Endothelial cell of umbilical vein (primary cell): ENCODE results near the gene CPNE9.

Source experiments
- CTCF ChIP-seq, 2 donors: IDR thresholded peaks; 1 replicate in 1 of 2; 2 replicates in 1 of 2; pipeline ENCODE4 v1.5.1; 2011; ENCODE audit warnings: low read length in 2 of 2, mild to moderate bottlenecking in 2 of 2, moderate library complexity in 2 of 2, control low read depth in 1 of 2, inconsistent platforms in 1 of 2, low read depth in 1 of 2; ENCODE audit not compliant: insufficient read depth in 1 of 2; ENCODE audit errors: extremely low read depth in 1 of 2
- MAX ChIP-seq: IDR thresholded peaks from 2 replicates; pipeline ENCODE4 v1.6.1; 2011; ENCODE audit not compliant: insufficient read depth, insufficient read length
- POLR2A ChIP-seq: IDR thresholded peaks from 2 replicates; pipeline ENCODE4 v1.6.1; 2012; ENCODE audit warnings: low read depth, mild to moderate bottlenecking, control low read depth, low read length
- POLR2AphosphoS5 ChIP-seq: IDR thresholded peaks from 2 replicates; pipeline ENCODE4 v1.6.1; 2012; ENCODE audit warnings: low read depth, mild to moderate bottlenecking, control low read depth, low read length, moderate library complexity; ENCODE audit not compliant: insufficient read depth

GRCh38 chr3:9778143-9779074 lies 74.8 kb downstream of the CPNE9 start:
- TF ChIP-seq POLR2A (no peak), POLR2AphosphoS5 (no peak), MAX (no peak), CTCF (IDR thresholded peaks at IDR 0.05; ENCODE audit: extremely low read depth in 1 of 2, insufficient read depth in 1 of 2, low read depth in 1 of 2, low read length in 2 of 2) (no peak)
